GM12891 (cell line): Measurements from ENCODE around the gene FHAD1.

Experiments used
- POLR2A ChIP-seq: IDR thresholded peaks from 2 replicates; pipeline ENCODE4 v1.6.1; 2011; ENCODE audit warnings: low read depth, low read length, control low read depth
- TAF1 ChIP-seq: IDR thresholded peaks from 2 replicates; pipeline ENCODE4 v1.6.1; 2011; ENCODE audit warnings: low read depth, low read length, control low read depth

DNA sequence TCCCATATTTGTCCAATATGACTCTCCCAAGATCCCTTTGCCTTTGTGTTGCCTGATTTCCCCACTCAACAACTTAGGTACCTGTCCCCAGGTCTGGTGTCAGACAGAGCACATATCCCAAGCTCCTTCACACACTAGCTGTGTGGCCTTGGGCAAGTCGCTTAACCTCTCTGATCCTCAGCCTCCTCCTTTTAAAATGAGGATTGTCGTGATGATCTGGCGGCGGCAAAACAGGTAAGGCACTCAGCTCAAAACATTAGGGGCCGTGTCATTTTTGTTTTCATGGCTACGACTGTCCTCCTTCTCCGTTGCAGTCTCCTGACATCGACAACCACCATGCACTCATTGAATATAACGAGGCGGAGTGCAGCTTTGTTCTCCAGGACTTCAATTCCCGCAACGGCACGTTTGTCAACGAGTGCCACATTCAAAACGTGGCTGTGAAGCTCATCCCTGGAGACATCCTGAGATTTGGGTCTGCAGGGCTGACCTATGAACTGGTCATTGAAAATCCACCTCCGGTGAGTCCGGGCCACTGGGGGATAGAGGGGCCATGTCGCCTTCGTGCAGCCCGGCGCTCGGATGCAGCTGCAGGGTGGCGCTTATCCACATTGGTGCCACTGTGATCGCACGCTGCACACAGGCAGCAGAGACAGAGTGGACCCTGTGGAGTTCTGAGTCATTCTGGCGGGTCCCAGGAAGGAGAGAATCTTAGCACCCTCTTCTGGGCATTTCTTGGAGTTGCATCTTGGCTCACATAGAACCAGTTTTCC, 25.2 kb downstream of the FHAD1 start:
- TF ChIP-seq TAF1 (no peak), POLR2A (no peak)
